NB4 (cell line): ENCODE results near the gene ZNF780A.
"Not testable (repeated sequence)": the region's sequence is repeated elsewhere in the genome, so short reads cannot be mapped to it uniquely, and the experiment has no call there.

Experiments
- DNase-seq: peaks from one replicate; pipeline ENCODE4 v3.0.0; 2010; ENCODE audit warnings: low read depth
- H3K4me3 ChIP-seq: one replicate; pipeline ENCODE4 v1.5.1; 2011; ENCODE audit warnings: mild to moderate bottlenecking, low read depth, low read length, moderate library complexity
- MYC ChIP-seq: IDR thresholded peaks from 2 replicates; pipeline ENCODE4 v1.6.1; 2011; ENCODE audit warnings: low read depth, low read length
- POLR2A ChIP-seq: IDR thresholded peaks from 2 replicates; pipeline ENCODE4 v1.6.1; 2011; ENCODE audit warnings: mild to moderate bottlenecking; ENCODE audit not compliant: insufficient read length; ENCODE audit errors: extremely low read depth
- TF ChIP-seq, protein P1 (sequence below): IDR thresholded peaks from 2 replicates; pipeline ENCODE4 v1.6.1; 2011; ENCODE audit warnings: low read depth, low read length
- TF ChIP-seq, protein P2 (sequence below): IDR thresholded peaks from one replicate; pipeline ENCODE4 v1.5.1; 2012; ENCODE audit warnings: low read depth, low read length

ZNF780A gene

DNA sequence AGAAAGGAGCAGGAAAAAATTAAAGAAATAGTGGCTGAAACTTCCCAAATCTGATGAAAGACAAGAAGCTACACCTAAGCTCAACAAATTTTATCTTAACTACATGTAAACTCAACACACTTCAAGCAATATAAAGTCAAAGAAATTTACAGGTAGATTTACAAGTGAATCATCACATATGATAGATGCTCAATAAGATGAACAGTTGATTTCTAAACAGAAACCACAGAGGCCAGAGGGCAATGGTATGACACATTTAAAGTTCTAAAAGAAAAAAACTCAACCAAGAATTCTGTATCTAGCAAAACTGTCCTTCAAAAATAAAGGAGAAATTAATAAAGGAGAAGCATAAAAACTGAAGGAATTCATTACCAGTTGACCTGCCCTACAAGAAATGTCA lies 39.3 kb upstream of the ZNF780A start:
- no peak for DNase-seq
- TF ChIP-seq MYC (no peak), POLR2A (no peak)
- TF ChIP-seq, protein P1, sequence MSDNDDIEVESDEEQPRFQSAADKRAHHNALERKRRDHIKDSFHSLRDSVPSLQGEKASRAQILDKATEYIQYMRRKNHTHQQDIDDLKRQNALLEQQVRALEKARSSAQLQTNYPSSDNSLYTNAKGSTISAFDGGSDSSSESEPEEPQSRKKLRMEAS, result no peak
- TF ChIP-seq, protein P2, sequence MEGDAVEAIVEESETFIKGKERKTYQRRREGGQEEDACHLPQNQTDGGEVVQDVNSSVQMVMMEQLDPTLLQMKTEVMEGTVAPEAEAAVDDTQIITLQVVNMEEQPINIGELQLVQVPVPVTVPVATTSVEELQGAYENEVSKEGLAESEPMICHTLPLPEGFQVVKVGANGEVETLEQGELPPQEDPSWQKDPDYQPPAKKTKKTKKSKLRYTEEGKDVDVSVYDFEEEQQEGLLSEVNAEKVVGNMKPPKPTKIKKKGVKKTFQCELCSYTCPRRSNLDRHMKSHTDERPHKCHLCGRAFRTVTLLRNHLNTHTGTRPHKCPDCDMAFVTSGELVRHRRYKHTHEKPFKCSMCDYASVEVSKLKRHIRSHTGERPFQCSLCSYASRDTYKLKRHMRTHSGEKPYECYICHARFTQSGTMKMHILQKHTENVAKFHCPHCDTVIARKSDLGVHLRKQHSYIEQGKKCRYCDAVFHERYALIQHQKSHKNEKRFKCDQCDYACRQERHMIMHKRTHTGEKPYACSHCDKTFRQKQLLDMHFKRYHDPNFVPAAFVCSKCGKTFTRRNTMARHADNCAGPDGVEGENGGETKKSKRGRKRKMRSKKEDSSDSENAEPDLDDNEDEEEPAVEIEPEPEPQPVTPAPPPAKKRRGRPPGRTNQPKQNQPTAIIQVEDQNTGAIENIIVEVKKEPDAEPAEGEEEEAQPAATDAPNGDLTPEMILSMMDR, result no peak
- no peak overlapping the region for H3K4me3 ChIP-seq

DNA sequence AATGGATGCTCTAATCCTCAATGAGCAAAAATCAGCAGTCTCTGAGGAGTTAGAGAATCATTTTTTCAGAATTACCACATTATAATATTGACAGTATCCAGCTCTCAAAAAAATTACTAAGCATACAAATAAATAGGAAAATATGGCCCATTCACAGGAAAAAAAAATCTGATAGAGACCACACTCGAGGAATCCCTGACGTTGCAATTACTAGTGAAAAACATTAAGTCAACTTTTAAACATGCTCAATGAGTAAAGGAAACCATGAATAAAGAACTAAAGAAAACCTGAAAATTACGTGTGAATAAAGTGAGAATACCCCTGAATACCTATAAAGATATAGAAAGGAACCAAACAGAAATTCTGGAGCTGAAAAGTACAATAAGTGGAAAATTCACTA lies 38.7 kb upstream of the ZNF780A start:
- H3K4me3 ChIP-seq, result no peak overlapping the region
- TF ChIP-seq, protein P2, result no peak
- TF ChIP-seq POLR2A (no peak), MYC (no peak)
- TF ChIP-seq, protein P1, result no peak
- DNase-seq, result no peak

DNA sequence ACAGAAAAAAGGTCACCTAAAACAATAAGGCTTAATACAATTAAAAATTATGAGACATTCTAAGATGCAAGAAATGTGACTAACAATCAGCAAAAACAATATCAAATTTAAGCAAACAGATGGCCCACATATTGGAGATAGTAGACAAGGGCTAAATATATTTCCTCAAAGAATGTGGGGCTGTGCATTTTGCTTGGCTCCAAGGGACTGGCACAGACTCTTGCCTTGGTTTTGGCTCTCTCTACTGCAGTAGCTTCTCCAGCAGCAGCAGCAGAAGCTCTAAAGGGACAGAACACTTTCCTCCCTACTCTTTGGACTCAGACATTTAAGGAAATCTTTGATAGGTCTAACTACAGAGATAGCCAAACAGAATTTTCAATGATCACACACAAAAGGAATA lies 38.2 kb upstream of the ZNF780A start:
- no peak for DNase-seq
- TF ChIP-seq POLR2A (no peak), MYC (no peak)
- TF ChIP-seq, protein P2, result no peak
- TF ChIP-seq, protein P1, result no peak
- no peak overlapping the region for H3K4me3 ChIP-seq

DNA sequence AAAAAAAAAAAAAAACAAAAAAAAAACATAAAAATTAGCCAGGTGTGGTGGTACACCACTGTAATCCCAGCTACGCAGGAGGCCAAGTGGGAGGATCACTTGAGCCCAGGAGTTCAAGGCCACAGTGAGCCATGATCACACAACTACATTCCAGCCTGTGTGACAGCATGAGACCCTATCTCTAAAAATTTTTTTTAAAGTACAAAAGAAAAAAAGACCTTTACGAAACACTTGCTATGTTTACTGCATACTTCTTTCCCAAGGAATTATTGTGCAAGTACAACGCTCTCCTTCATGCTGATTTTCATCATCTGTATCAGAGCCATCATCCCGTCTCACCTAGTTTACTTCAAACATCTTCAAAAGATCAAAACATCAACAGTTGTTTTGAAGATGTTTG lies 28.6 kb upstream of the ZNF780A start:
- TF ChIP-seq POLR2A (no peak), MYC (no peak)
- TF ChIP-seq, protein P2, result no peak
- TF ChIP-seq, protein P1, result no peak
- no peak overlapping the region for H3K4me3 ChIP-seq
- no peak for DNase-seq

DNA sequence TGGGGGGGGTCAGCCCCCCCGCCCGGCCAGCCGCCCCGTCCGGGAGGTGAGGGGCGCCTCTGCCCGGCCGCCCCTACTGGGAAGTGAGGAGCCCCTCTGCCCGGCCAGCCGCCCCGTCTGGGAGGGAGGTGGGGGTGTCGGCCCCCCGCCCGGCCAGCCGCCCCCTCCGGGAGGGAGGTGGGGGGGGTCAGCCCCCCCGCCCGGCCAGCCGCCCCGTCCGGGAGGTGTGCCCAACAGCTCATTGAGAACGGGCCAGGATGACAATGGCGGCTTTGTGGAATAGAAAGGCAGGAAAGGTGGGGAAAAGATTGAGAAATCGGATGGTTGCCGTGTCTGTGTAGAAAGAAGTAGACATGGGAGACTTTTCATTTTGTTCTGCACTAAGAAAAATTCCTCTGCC lies 27.9 kb upstream of the ZNF780A start:
- DNase-seq, result not testable (repeated sequence)

DNA sequence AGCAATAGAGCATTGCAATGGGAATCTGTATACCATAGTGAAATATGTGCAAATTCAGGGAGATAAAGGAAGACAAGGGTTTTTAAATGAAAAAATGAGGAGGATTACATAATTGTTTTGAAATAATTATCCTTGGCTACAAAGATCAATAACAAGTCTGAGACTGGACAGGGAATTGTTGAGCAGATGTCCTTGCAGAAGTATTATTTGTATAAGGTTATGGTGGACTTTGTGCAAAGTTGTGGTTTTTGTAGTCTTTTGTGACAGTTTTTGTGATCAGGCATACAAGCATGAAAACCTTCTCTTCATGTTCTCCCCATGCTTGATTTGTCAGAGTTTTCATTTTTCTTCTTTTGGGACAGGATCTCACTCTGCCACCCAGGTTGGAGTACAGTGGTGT lies 25.3 kb upstream of the ZNF780A start:
- H3K4me3 ChIP-seq, result no peak overlapping the region

More for the DNA sequence above, 27.9 kb upstream of the ZNF780A start:
- not testable (repeated sequence) for H3K4me3 ChIP-seq

DNA sequence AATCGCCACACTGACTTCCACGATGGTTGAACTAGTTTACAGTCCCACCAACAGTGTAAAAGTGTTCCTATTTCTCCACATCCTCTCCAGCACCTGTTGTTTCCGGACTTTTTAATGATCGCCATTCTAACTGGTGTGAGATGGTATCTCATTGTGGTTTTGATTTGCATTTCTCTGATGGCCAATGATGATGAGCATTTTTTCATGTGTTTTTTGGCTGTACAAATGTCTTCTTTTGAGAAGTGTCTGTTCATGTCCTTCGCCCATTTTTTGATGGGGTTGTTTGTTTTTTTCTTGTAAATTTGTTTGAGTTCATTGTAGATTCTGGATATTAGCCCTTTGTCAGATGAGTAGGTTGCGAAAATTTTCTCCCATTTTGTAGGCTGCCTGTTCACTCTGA lies 23.4 kb upstream of the ZNF780A start:
- not testable (repeated sequence) for DNase-seq, H3K4me3 ChIP-seq

More for the DNA sequence above, 25.3 kb upstream of the ZNF780A start:
- TF ChIP-seq MYC (no peak), POLR2A (no peak)
- TF ChIP-seq, protein P1, result no peak
- TF ChIP-seq, protein P2, result no peak
- no peak for DNase-seq

DNA sequence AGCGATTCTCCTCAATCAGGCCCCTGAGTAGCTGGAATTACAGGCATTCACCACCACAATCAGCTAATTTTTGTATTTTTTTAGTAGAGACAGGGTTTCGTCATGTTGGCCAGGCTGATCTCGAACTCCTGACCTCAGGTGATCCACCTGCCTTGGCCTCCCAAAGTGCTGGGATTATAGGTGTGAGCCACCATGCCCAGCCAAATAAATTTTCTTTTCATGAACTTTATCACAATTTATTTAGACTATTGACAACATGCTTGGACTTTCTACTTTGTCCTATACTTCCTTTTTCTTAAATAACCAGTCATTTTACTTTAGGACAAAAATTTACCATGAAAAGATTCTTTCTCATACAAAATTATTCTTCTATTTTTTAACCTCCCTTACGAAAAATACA lies 21.5 kb upstream of the ZNF780A start:
- not testable (repeated sequence) for H3K4me3 ChIP-seq, DNase-seq
